Kidney capillary endothelial cell (primary cell): Measurements from ENCODE around the gene PLXDC2.

Source experiments
- DNase-seq: peaks from one replicate; pipeline ENCODE4 v3.0.0-alpha.2; 2018; ENCODE audit warnings: low spot score

The PLXDC2 gene

GRCh38 chr10:20276127-20276979 is 460.1 kb downstream of the PLXDC2 start:
- DNase-seq, result no peak

- DNase-seq, result no peak
These were observed 461.6 kb downstream of the PLXDC2 start for GRCh38 chr10:20277820-20278219.

- DNase-seq, result no peak
These were observed 465.3 kb downstream of the PLXDC2 start for GRCh38 chr10:20281579-20281978.

- no peak for DNase-seq
These were observed 471.4 kb downstream of the PLXDC2 start for GRCh38 chr10:20287586-20287985.

- DNase-seq, result no peak
These were observed 471.8 kb downstream of the PLXDC2 start for GRCh38 chr10:20288060-20288459.

GRCh38 chr10:20289070-20289828 is 473.0 kb downstream of the PLXDC2 start:
- DNase-seq, result no peak

GRCh38 chr10:20298417-20298816 is 482.2 kb downstream of the PLXDC2 start:
- no peak for DNase-seq

GRCh38 chr10:20299034-20299736 is 483.0 kb downstream of the PLXDC2 start:
- DNase-seq, result no peak

- DNase-seq, result no peak
These were observed 484.5 kb downstream of the PLXDC2 start for GRCh38 chr10:20300735-20301134.

- no peak for DNase-seq
These were observed 485.8 kb downstream of the PLXDC2 start for GRCh38 chr10:20302033-20302432.

- no peak for DNase-seq
These were observed 487.4 kb downstream of the PLXDC2 start for GRCh38 chr10:20303453-20304152.

- DNase-seq, result no peak
These were observed 497.4 kb downstream of the PLXDC2 start for GRCh38 chr10:20313665-20314064.

GRCh38 chr10:20314431-20314830 is 498.2 kb downstream of the PLXDC2 start:
- no peak for DNase-seq

- DNase-seq, result no peak
These were observed 511.7 kb downstream of the PLXDC2 start for GRCh38 chr10:20327954-20328353.

- DNase-seq, result no peak
These were observed 514.0 kb downstream of the PLXDC2 start for GRCh38 chr10:20330246-20330645.

GRCh38 chr10:20334559-20334958 is 518.3 kb downstream of the PLXDC2 start:
- DNase-seq, result peak; percentile 12
